Memory B cell (primary cell): ENCODE results near the gene DPT.
"Not testable (repeated sequence)": the region's sequence is repeated elsewhere in the genome, so short reads cannot be mapped to it uniquely, and the experiment has no call there.

Source experiments
- ATAC-seq: fragments of 150-1000 bp; cut with Tn5 transposase; 2 replicates; pipeline ENCODE4 v1.10.0; 2021; ENCODE audit warnings: low read depth, mild to moderate bottlenecking, moderate library complexity
- DNase-seq, 2 donors: peaks; one replicate each; pipeline ENCODE4 v3.0.0; 2022; ENCODE audit warnings: low spot score in 2 of 2
- H3K27ac Mint-ChIP-seq: one replicate; pipeline ENCODE4 v1.8.0; 2022; ENCODE audit warnings: mild to moderate bottlenecking, moderate library complexity, mixed read lengths
- H3K27me3 Mint-ChIP-seq: one replicate; pipeline ENCODE4 v1.8.0; 2022; ENCODE audit warnings: mixed read lengths
- H3K36me3 Mint-ChIP-seq: one replicate; pipeline ENCODE4 v1.8.0; 2022; ENCODE audit warnings: mild to moderate bottlenecking, mixed read lengths
- H3K4me1 Mint-ChIP-seq: one replicate; pipeline ENCODE4 v1.8.0; 2022; ENCODE audit warnings: mixed read lengths
- H3K4me3 Mint-ChIP-seq: one replicate; pipeline ENCODE4 v1.8.0; 2022; ENCODE audit warnings: mild to moderate bottlenecking, moderate library complexity, mixed read lengths
- H3K9me3 Mint-ChIP-seq: one replicate; pipeline ENCODE4 v1.8.0; 2022; ENCODE audit warnings: mixed read lengths

DPT gene

DNA sequence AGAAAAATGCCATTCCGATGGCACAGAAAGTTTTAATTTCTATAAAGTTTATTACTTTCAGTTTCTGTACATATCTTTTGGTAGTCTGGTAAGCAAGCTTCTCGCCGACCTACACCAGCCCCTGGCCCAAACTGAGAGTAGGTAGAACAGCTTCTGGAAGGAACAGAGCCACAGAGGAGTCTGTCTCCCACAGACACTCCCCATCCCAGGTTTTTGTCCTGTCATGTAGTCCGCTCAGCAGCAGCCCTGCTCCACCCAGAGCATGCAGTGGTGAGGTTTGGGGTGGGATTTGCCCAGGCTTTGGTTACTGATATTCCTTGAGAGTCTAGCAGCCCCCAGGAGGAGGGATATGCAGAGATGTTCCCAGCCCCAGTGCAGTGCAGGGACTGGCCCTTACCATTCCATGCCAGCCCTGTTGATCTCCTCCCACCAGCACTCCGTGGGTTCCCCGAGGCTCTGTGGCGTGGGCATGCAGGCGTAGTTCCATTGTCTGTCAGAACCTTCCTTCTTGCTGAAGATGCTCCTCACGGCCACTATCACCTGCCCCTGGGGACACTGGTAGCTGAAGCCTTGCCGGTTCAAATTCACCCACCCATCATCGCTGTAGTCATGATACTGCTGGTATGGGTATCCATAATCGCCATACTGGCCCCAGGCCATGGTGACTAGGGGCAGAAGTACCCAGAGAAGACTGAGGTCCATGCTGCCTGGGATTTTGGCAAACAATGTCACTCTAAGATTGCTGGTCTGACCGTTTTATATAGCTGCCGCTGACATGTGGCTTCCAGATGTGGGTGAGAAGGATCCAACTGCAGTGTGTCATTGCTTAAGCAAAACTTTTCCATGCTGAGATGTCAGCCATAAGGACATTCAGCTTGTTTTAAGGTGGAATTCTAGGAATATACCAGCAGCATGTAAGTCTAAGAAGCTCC, at the start of gene DPT:
TSS of gene DPT (minus strand) at position 734 of the 932 bp plus-strand sequence. CDS start at position 702, 32 bp downstream.
- no peak within 1 kb of the TSS for H3K4me3 Mint-ChIP-seq
- H3K36me3 Mint-ChIP-seq: no peaks in the 10 kb centered on the region
- H3K9me3 Mint-ChIP-seq: peaks cover 2% of the 10 kb centered on the region
- no peak for ATAC-seq
- no peak within 1 kb of the TSS for H3K27ac Mint-ChIP-seq
- DNase-seq: no peak
- peaks cover 1% of the 10 kb centered on the region for H3K27me3 Mint-ChIP-seq
- H3K4me1 Mint-ChIP-seq: no peaks in the 10 kb centered on the region

DNA sequence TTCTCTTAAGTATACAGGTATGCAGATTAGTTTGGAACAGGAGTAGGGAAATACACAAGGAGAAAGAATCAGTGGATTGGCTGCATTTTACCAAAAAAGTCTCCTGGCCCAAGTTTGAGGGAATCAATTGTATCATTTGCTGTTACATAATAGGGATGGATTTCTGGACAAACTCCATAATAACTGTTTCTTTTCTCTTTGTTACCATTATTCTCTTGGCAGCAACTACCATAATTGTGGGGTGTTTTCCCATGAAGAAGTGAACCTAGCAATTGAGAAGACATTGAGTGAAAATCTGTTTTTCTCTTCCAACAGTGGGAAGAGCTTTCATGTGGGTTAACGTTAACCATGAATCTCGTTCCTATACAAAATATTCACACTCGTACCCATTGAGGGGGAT, 46.4 kb upstream of the DPT start:
- Mint-ChIP-seq H3K9me3 (no peaks in the 10 kb centered on the region), H3K4me1 (no peaks in the 10 kb centered on the region), H3K27me3 (peaks cover 6% of the 10 kb centered on the region), H3K4me3 (no peak overlapping the region), H3K27ac (no peak overlapping the region), H3K36me3 (no peaks in the 10 kb centered on the region)
- DNase-seq (no peak), ATAC-seq (no peak)

DNA sequence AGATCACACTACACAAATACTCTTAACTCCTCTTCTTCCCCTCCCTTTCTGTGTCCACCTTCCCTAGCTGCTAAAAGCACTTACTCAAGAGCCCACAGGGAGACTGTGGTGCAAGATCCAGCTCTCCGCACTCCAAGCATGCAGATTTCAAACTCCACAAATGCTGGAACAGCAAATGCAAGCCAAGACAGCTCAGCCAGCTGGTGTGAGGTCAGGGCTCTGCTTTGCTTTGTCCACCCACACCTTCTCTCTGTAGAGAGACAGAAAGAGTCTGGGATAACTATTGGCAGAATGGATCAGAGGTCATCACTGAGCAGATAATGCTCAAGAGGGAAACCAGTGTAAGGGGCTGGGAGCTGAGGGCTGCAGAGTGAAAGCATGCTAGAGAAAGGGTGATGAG, 45.2 kb upstream of the DPT start:
- Mint-ChIP-seq H3K36me3 (no peaks in the 10 kb centered on the region), H3K27me3 (peaks cover 6% of the 10 kb centered on the region), H3K9me3 (no peaks in the 10 kb centered on the region), H3K4me1 (no peaks in the 10 kb centered on the region), H3K4me3 (no peak overlapping the region), H3K27ac (no peak overlapping the region)
- no peak for ATAC-seq
- no peak for DNase-seq

DNA sequence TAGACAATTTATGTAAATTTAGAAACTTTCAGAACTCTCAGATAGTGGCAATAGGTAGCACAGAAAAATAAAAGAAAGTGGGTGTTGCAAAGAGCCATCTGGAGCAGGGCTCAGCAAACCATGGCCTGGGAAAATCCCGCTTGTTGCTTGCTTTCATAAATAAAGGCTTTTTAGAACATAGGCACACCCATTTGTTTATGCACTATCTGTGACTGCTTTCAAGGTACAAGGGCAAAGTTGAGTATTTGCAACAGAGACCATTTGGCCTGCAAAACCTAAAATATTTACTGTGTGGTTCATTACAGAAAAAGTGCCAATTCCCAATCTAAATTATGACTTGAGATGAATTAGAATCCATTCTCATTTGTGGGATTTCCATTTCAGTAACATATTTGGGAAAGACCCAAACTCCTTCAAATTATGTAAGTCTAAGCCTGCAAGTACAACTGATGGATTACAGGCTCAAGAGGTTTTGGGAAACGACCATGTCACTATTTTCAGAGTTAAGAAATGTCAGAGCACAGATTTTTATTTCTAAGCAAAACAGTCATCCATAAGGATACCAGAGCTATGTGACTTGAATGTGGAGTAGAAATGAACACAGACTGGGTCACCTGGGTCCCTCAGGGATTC, 43.5 kb upstream of the DPT start:
- H3K4me3 Mint-ChIP-seq: no peak overlapping the region
- ATAC-seq: no peak
- H3K4me1 Mint-ChIP-seq: no peaks in the 10 kb centered on the region

DNA sequence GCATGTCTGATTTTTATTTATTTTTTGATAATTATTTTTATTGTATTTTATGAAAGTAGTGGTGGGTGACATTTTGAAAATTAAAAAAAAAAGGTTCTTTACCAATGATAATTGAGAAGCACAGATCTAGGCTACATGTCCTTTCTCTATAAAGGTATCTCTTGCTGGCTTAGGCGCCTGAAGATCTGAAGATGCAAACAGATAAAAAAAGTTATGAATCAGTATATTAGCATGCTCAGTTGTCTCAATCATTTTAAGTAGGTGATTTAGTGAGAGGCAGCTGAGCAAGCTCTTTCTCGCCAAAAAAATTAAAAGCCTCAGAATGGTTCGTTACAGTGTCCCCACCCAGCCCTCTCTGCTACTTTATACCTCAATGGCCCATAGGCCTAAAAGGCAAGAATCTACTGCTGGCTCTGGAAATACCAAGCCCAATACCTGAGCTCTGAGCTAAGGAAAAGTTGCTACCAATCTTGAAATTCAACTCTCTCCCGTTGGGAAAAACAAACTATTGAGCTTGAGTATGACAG, 42.2 kb upstream of the DPT start:
- H3K27ac Mint-ChIP-seq: no peak overlapping the region
- ATAC-seq (no peak), DNase-seq (no peak)
- H3K36me3 Mint-ChIP-seq: no peaks in the 10 kb centered on the region
- H3K4me1 Mint-ChIP-seq: no peaks in the 10 kb centered on the region
- peaks cover 3% of the 10 kb centered on the region for H3K27me3 Mint-ChIP-seq
- no peak overlapping the region for H3K4me3 Mint-ChIP-seq
- H3K9me3 Mint-ChIP-seq: no peaks in the 10 kb centered on the region

More for the DNA sequence above, 43.5 kb upstream of the DPT start:
- DNase-seq: no peak
- Mint-ChIP-seq H3K9me3 (no peaks in the 10 kb centered on the region), H3K27ac (no peak overlapping the region), H3K36me3 (no peaks in the 10 kb centered on the region), H3K27me3 (peaks cover 3% of the 10 kb centered on the region)

DNA sequence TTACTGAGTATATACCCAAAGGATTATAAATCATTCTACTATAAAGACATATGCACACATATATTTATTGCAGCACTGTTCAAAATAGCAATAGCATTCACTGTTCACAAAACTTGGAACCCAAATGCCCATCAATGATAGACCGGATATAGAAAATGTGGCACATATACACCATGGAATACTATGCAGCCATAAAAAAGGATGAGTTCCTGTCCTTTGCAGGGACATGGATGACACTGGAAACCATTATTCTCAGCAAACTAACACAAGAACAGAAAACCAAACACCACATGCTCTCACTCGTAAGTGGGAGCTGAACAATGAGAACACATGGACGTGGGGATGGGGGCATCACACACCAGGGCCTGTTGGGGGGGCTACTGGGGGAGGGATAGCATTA, 40.9 kb upstream of the DPT start:
- not testable (repeated sequence) for H3K27me3 Mint-ChIP-seq, H3K9me3 Mint-ChIP-seq, ATAC-seq, H3K36me3 Mint-ChIP-seq, DNase-seq, H3K27ac Mint-ChIP-seq, H3K4me1 Mint-ChIP-seq, H3K4me3 Mint-ChIP-seq

DNA sequence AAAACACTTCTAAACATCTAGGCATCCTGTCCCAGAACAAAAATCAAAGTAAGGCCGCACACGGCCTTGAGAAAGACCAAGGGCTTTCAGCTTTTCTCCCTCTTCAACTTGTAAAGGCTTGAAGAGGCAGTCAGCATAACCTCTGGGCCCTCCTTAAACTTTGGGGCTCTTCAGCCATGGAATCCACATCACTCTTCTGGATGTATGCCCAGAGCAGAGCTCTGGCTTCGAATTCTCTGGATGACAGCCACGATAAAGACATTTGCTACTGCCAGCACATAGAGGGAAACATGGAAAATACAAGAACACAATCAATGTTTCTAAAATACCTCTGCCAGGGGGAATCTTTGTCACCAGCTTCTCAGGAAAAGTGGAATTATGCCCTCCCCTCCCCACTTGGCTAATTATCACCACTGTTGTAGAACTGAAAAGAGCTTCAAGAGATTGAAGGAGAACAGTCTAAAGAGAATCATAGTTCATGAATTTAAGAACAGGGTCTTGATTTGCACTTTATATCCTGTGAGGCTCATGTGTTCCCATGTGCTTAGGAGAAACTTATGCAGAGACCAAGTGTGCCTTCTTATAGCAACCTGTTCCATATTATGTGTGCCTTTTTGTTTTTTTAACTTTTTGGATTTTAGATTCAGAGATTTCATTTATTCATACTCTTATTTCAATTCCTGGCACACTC, 39.0 kb upstream of the DPT start:
- H3K4me3 Mint-ChIP-seq: no peak overlapping the region
- no peaks in the 10 kb centered on the region for H3K27me3 Mint-ChIP-seq
- no peak for DNase-seq

DNA sequence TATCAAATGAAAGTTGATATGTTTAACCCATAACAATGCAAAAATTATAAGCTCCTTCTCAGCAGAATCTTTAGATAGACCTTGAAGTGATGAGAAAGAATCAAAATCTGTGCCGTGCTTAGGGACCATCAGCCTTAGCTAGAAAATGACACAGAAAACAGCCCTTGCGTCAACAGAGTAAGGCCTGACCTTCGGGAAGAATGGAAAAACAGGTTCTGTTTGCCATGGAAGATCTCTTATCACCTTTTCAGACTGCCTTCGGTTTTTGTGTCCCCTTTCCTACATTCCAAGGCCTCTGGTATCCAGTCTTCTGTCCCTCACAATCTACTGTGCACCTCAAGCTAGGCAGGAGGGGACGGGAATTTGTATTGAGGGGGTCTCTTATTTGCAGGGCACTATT, 37.6 kb upstream of the DPT start:
- no peak for DNase-seq
- H3K4me1 Mint-ChIP-seq: no peaks in the 10 kb centered on the region
- no peaks in the 10 kb centered on the region for H3K27me3 Mint-ChIP-seq
- no peak for ATAC-seq
- H3K9me3 Mint-ChIP-seq: no peaks in the 10 kb centered on the region
- H3K4me3 Mint-ChIP-seq: no peak overlapping the region
- H3K36me3 Mint-ChIP-seq: no peaks in the 10 kb centered on the region
- no peak overlapping the region for H3K27ac Mint-ChIP-seq

More for the DNA sequence above, 39.0 kb upstream of the DPT start:
- H3K4me1 Mint-ChIP-seq: no peaks in the 10 kb centered on the region
- no peaks in the 10 kb centered on the region for H3K9me3 Mint-ChIP-seq
- ATAC-seq: no peak
- H3K27ac Mint-ChIP-seq: no peak overlapping the region
- no peaks in the 10 kb centered on the region for H3K36me3 Mint-ChIP-seq

DNA sequence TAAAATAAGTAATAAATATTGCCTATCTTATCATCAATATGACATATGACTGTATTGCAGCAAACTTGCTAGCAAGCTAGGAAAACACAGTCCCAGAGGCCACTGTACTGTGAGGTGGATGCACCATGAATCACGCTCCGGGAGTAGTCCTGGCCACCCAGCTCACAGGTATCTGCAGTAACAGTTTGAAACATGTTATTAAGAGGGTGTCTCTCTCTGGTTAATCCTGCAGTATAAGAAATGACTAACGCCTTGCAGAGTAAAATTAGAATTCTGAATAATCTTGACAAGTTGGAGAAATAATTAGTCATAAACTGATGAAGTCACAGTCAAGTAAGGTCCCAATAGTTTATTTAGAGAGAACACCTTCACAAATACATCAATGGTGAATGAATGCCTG, 34.0 kb upstream of the DPT start:
- ATAC-seq: no peak

DNA sequence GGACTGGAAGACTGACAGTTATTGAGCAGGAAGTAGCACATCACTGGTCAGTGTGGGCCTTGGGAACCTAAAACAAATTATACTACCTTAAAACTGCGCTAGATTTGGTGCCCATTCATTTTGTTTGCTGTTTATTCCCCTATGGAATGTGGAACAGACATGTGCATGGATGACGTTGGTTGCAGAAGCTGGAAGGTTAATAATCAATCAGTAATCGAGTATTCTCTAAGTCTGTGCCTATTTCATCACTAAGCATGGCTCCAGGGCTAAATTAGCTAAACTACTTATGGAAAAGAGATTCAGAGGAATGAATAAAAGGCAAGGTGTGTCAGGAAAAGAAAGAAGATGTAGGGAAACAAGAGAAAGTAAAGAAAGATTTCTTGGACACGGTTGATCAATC, 33.5 kb upstream of the DPT start:
- no peaks in the 10 kb centered on the region for H3K9me3 Mint-ChIP-seq

More for the DNA sequence above, 34.0 kb upstream of the DPT start:
- H3K4me3 Mint-ChIP-seq: no peak overlapping the region
- H3K4me1 Mint-ChIP-seq: no peaks in the 10 kb centered on the region
- H3K27me3 Mint-ChIP-seq: peaks cover 1% of the 10 kb centered on the region
- no peak overlapping the region for H3K27ac Mint-ChIP-seq
- no peak for DNase-seq
- no peaks in the 10 kb centered on the region for H3K9me3 Mint-ChIP-seq
- no peaks in the 10 kb centered on the region for H3K36me3 Mint-ChIP-seq

DNA sequence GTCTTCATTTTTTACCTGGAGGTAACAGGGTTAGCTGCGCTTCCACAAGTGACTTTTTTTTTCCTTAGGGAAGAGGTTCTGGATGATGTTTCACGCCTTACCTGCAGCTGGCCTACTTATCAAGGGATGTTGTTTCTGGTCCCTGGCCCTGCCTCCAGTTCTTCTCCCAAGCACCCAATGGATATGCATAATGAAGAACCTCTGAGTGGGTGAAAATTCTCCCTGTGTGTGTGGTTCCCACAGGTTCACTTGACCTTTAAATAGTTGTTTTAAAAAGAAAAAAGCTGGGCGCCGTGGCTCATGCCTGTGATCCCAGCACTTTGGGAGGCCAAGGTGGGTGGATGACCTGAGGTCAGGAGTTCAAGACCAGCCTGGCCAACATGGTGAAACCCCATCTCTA, 31.8 kb upstream of the DPT start:
- H3K9me3 Mint-ChIP-seq: no peaks in the 10 kb centered on the region
- H3K4me1 Mint-ChIP-seq: no peaks in the 10 kb centered on the region
- DNase-seq (no peak), ATAC-seq (no peak)
- no peak overlapping the region for H3K27ac Mint-ChIP-seq
- H3K27me3 Mint-ChIP-seq: peaks cover 1% of the 10 kb centered on the region
- H3K36me3 Mint-ChIP-seq: no peaks in the 10 kb centered on the region
- H3K4me3 Mint-ChIP-seq: no peak overlapping the region

More for the DNA sequence above, 33.5 kb upstream of the DPT start:
- ATAC-seq: no peak
- Mint-ChIP-seq H3K4me1 (no peaks in the 10 kb centered on the region), H3K27me3 (peaks cover 1% of the 10 kb centered on the region), H3K36me3 (no peaks in the 10 kb centered on the region), H3K4me3 (no peak overlapping the region), H3K27ac (no peak overlapping the region)
- no peak for DNase-seq

DNA sequence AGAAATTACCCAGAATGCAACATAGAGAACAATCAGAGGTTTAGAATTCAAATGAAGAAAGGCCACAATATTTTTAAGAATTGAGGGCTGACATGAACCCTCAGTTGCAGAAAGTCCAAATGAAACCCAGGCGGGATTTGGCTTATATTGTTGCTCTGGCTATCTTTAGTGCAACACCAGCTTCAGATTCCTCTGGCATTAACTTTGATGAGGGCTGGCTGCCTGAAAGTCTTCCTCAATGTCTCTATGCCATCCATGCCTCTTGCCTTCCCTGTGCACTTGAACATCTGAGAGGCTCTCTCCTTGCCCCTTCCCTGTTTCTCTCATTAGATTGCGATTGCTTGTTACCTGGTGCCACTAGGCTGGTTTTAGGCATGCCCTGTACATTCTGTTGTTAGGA, 31.2 kb upstream of the DPT start:
- Mint-ChIP-seq H3K36me3 (no peaks in the 10 kb centered on the region), H3K4me1 (no peaks in the 10 kb centered on the region), H3K27me3 (peaks cover 1% of the 10 kb centered on the region), H3K4me3 (no peak overlapping the region), H3K27ac (no peak overlapping the region), H3K9me3 (no peaks in the 10 kb centered on the region)
- ATAC-seq (no peak), DNase-seq (no peak)

DNA sequence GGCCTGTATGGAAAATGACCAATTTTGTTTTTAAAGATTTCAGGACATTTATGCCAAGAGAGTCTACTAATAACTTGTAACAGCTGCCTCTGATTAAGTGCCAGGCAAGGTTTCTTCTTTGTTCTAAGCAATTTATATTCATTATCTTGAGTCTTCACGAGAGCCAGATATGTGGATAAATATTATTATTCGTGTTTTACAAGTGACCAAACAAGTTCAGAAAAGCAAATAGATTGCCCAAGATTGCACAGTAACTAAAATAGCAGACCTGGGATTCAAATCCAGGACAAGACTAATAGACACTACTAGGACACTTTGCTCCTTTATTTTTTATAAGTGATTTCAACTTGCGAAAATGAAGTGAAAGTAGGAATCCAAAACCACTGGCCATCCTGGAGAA, 30.1 kb upstream of the DPT start:
- Mint-ChIP-seq H3K4me3 (no peak overlapping the region), H3K9me3 (no peaks in the 10 kb centered on the region), H3K27me3 (peaks cover 1% of the 10 kb centered on the region), H3K27ac (no peak overlapping the region), H3K4me1 (no peaks in the 10 kb centered on the region), H3K36me3 (no peaks in the 10 kb centered on the region)
- ATAC-seq (no peak), DNase-seq (no peak)

DNA sequence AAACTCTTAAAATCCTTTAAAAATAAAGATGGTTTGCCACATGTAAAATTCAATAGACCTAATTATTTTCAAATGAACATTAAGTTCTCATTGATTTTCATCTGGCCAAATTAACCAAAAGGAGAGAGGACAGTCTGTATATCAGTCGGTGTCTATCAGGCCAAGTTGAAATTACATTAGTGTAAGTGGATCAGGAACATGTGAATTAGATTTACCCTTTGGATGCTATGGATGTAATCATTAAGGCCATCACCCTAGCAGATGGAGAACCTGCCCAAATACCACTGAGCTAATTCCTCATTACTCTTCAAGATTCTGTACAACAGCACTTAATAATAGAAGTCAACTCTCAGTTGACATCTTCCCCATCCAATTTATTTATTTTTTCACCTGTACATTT, 29.5 kb upstream of the DPT start:
- H3K4me3 Mint-ChIP-seq: no peak overlapping the region

More for the DNA sequence above, 29.5 kb upstream of the DPT start:
- Mint-ChIP-seq H3K36me3 (no peaks in the 10 kb centered on the region), H3K27me3 (peaks cover 1% of the 10 kb centered on the region), H3K4me1 (no peaks in the 10 kb centered on the region), H3K9me3 (no peaks in the 10 kb centered on the region), H3K27ac (no peak overlapping the region)
- DNase-seq (no peak), ATAC-seq (no peak)
